Right lobe of liver (tissue), 4 donors: ENCODE measurements around the gene FRMD4A.

Experiments
- POLR2A ChIP-seq: fragments of 450-650 bp; IDR thresholded peaks from one replicate; pipeline ENCODE4 v1.6.1; 2017; ENCODE audit warnings: antibody characterized with exemption, mild to moderate bottlenecking
- TF ChIP-seq, protein P1 (sequence below), 4 donors: fragments of 200-600 bp in 3 of 4; fragments of 450-650 bp in 1 of 4; IDR thresholded peaks; one replicate each; pipeline versions ENCODE4 v1.5.1 to v1.8.0; 2016 to 2022; ENCODE audit warnings: antibody characterized with exemption in 4 of 4, mild to moderate bottlenecking in 2 of 4
- donor health status: DM: no; HTN: no; CAD: no.
- donor health status: DM: no; HTN: no; CAD: no.
- donor health status: DM: no; HTN: yes; CAD: no.

DNA sequence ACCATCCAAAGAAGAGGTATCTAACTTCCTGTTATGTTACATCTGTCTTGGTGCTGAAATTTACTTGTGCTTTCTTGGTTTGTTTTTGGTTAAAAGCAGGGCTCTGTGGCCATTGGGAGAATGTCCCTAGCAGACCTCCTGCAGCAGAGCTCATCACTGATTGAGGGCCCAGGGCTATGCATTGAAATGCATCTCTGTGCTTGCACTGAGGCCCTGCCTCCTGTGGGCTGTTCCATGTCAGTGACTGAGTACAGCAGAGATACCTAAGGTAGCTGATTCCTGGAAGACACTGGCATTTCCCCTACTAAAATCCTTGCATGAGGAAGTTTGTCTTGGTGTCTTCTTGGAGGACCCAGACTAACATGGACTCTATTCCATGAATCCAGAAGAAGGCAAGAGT lies 213.9 kb downstream of the FRMD4A start:
- TF ChIP-seq, protein P1, sequence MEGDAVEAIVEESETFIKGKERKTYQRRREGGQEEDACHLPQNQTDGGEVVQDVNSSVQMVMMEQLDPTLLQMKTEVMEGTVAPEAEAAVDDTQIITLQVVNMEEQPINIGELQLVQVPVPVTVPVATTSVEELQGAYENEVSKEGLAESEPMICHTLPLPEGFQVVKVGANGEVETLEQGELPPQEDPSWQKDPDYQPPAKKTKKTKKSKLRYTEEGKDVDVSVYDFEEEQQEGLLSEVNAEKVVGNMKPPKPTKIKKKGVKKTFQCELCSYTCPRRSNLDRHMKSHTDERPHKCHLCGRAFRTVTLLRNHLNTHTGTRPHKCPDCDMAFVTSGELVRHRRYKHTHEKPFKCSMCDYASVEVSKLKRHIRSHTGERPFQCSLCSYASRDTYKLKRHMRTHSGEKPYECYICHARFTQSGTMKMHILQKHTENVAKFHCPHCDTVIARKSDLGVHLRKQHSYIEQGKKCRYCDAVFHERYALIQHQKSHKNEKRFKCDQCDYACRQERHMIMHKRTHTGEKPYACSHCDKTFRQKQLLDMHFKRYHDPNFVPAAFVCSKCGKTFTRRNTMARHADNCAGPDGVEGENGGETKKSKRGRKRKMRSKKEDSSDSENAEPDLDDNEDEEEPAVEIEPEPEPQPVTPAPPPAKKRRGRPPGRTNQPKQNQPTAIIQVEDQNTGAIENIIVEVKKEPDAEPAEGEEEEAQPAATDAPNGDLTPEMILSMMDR (IDR thresholded peaks at IDR 0.05) = no peak
- no peak for TF ChIP-seq POLR2A
